HEK293 (cell line): Measurements from ENCODE around the gene REEP2.

ENCODE experiments used
- BCL11A ChIP-seq: fragments of 450-650 bp; formaldehyde crosslinking; IDR thresholded peaks from 2 replicates; pipeline ENCODE4 v1.5.1; 2016; ENCODE audit warnings: low read depth, missing biosample characterization, missing genetic modification characterization
- FEZF1 ChIP-seq: fragments of 450-650 bp; formaldehyde crosslinking; IDR thresholded peaks from 2 replicates; pipeline ENCODE4 v1.5.1; 2016; ENCODE audit warnings: missing biosample characterization, missing genetic modification characterization
- PRDM1 ChIP-seq: fragments of 450-650 bp; formaldehyde crosslinking; IDR thresholded peaks from 2 replicates; pipeline ENCODE4; 2016; ENCODE audit warnings: missing biosample characterization, missing genetic modification characterization
- PRDM6 ChIP-seq: fragments of 450-650 bp; formaldehyde crosslinking; IDR thresholded peaks from 2 replicates; pipeline ENCODE4 v1.5.1; 2017; ENCODE audit warnings: missing biosample characterization, missing genetic modification characterization
- SCRT1 ChIP-seq: fragments of 450-650 bp; formaldehyde crosslinking; IDR thresholded peaks from 2 replicates; pipeline ENCODE4 v1.5.1; 2016; ENCODE audit warnings: missing biosample characterization, missing genetic modification characterization, borderline replicate concordance
- SP3 ChIP-seq: fragments of 450-650 bp; formaldehyde crosslinking; IDR thresholded peaks from 2 replicates; pipeline ENCODE4 v1.5.1; 2016; ENCODE audit warnings: missing biosample characterization, missing genetic modification characterization
- ZBTB20 ChIP-seq: fragments of 450-650 bp; formaldehyde crosslinking; IDR thresholded peaks from 2 replicates; pipeline ENCODE4 v1.5.1; 2016; ENCODE audit warnings: missing biosample characterization, missing genetic modification characterization
- ZBTB26 ChIP-seq: fragments of 450-650 bp; formaldehyde crosslinking; optimal IDR thresholded peaks from 2 replicates; pipeline ENCODE3; 2016; ENCODE audit warnings: missing biosample characterization, mild to moderate bottlenecking, missing genetic modification characterization
- ZBTB44 ChIP-seq: fragments of 450-650 bp; IDR thresholded peaks from 2 replicates; pipeline ENCODE4 v1.5.1; 2018; ENCODE audit warnings: missing biosample characterization, mild to moderate bottlenecking, missing genetic modification characterization
- ZEB2 ChIP-seq: fragments of 450-650 bp; formaldehyde crosslinking; IDR thresholded peaks from 2 replicates; pipeline ENCODE4 v1.5.1; 2016; ENCODE audit warnings: missing biosample characterization, missing genetic modification characterization
- ZFP3 ChIP-seq: fragments of 450-650 bp; formaldehyde crosslinking; IDR thresholded peaks from 2 replicates; pipeline ENCODE4 v1.5.1; 2016; ENCODE audit warnings: low read depth, missing biosample characterization, missing genetic modification characterization
- ZNF114 ChIP-seq: fragments of 450-650 bp; formaldehyde crosslinking; IDR thresholded peaks from 2 replicates; pipeline ENCODE4 v1.5.0; 2017; ENCODE audit warnings: missing biosample characterization, missing genetic modification characterization
- ZNF157 ChIP-seq: fragments of 450-650 bp; formaldehyde crosslinking; IDR thresholded peaks from 2 replicates; pipeline ENCODE4 v1.5.1; 2016; ENCODE audit warnings: missing biosample characterization, missing genetic modification characterization
- ZNF175 ChIP-seq: fragments of 450-650 bp; formaldehyde crosslinking; IDR thresholded peaks from 2 replicates; pipeline ENCODE4 v1.5.1; 2016; ENCODE audit warnings: missing biosample characterization, missing genetic modification characterization
- ZNF23 ChIP-seq: fragments of 450-650 bp; formaldehyde crosslinking; IDR thresholded peaks from 2 replicates; pipeline ENCODE4 v1.5.1; 2016; ENCODE audit warnings: missing biosample characterization, missing genetic modification characterization, borderline replicate concordance
- ZNF280D ChIP-seq: fragments of 450-650 bp; formaldehyde crosslinking; IDR thresholded peaks from 2 replicates; pipeline ENCODE4 v1.5.1; 2016; ENCODE audit warnings: missing biosample characterization, missing genetic modification characterization
- ZNF362 ChIP-seq: fragments of 450-650 bp; formaldehyde crosslinking; IDR thresholded peaks from 2 replicates; pipeline ENCODE4 v1.5.1; 2016; ENCODE audit warnings: missing biosample characterization, missing genetic modification characterization
- ZNF394 ChIP-seq: fragments of 450-650 bp; formaldehyde crosslinking; IDR thresholded peaks from 2 replicates; pipeline ENCODE4 v1.5.1; 2016; ENCODE audit warnings: missing biosample characterization, missing genetic modification characterization, mild to moderate bottlenecking, moderate library complexity, borderline replicate concordance
- ZNF423 ChIP-seq: fragments of 450-650 bp; formaldehyde crosslinking; IDR thresholded peaks from 2 replicates; pipeline ENCODE4 v1.5.1; 2016; ENCODE audit warnings: missing biosample characterization, missing genetic modification characterization
- ZNF501 ChIP-seq: fragments of 450-650 bp; formaldehyde crosslinking; IDR thresholded peaks from 2 replicates; pipeline ENCODE4 v1.5.1; 2016; ENCODE audit warnings: missing biosample characterization, missing genetic modification characterization
- ZNF548 ChIP-seq: fragments of 450-650 bp; formaldehyde crosslinking; IDR thresholded peaks from 2 replicates; pipeline ENCODE4 v1.5.1; 2016; ENCODE audit warnings: missing biosample characterization, missing genetic modification characterization
- ZNF629 ChIP-seq: fragments of 450-650 bp; formaldehyde crosslinking; IDR thresholded peaks from 2 replicates; pipeline ENCODE4 v1.5.1; 2017; ENCODE audit warnings: missing biosample characterization, missing genetic modification characterization
- ZNF658 ChIP-seq: fragments of 450-650 bp; formaldehyde crosslinking; IDR thresholded peaks from 2 replicates; pipeline ENCODE4; 2016; ENCODE audit warnings: missing biosample characterization, missing genetic modification characterization
- ZNF677 ChIP-seq: fragments of 450-650 bp; IDR thresholded peaks from 2 replicates; pipeline ENCODE4 v1.5.0; 2018; ENCODE audit warnings: missing biosample characterization, mild to moderate bottlenecking, missing genetic modification characterization, moderate library complexity
- ZNF830 ChIP-seq: fragments of 450-650 bp; IDR thresholded peaks from 2 replicates; pipeline ENCODE4 v1.5.0; 2018; ENCODE audit warnings: missing biosample characterization, missing genetic modification characterization, low read depth, mild to moderate bottlenecking, moderate library complexity
- TF ChIP-seq, protein P1 (sequence below): fragments of 450-650 bp; formaldehyde crosslinking; IDR thresholded peaks from 2 replicates; pipeline ENCODE4 v1.5.1; 2016; ENCODE audit warnings: missing biosample characterization, missing genetic modification characterization
- TF ChIP-seq, protein P2 (sequence below): fragments of 450-650 bp; formaldehyde crosslinking; IDR thresholded peaks from 2 replicates; pipeline ENCODE4 v1.5.1; 2016; ENCODE audit warnings: missing biosample characterization, missing genetic modification characterization, low read depth

Gene REEP2

DNA sequence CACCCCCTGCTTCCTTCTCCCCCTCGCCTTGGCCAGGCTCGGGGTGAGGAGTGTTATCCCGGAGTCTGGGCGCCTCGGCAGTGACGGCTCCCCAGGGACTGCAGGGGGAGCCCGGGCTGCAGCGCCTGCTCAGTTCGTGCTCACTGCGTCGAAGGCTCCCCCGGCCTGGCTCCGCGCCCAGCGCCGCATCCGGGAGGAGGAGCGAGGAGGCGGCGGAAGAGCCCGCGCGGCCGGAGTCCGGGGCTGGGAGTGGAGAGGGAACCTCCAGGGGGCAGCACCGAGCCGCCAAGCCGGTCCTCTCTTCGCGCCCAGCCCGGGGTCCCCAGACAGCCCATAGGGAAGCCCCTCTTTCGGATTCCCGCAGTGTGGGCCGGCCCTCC is 25.1 kb downstream of the REEP2 start (continued):
- TF ChIP-seq ZNF23 (tag by site-specific recombination), result no peak
- no peak for TF ChIP-seq ZNF114 (tag by site-specific recombination)
- TF ChIP-seq ZNF548 (tag by site-specific recombination), result no peak
- TF ChIP-seq ZNF629 (tag by site-specific recombination), result peak; percentile 58
- TF ChIP-seq ZNF830 (tag by site-specific recombination), result no peak
- no peak for TF ChIP-seq PRDM1 (tag by site-specific recombination)
- TF ChIP-seq ZNF394 (tag by site-specific recombination), result peak; percentile 48
- no peak for TF ChIP-seq ZNF677
- no peak for TF ChIP-seq ZBTB26 (tag by site-specific recombination)
- peak; percentile 83 for TF ChIP-seq ZBTB44 (tag by site-specific recombination)
- TF ChIP-seq ZNF157, result no peak
- TF ChIP-seq ZNF280D (tag by site-specific recombination), result no peak
- TF ChIP-seq ZBTB20, result peak; percentile 96
- TF ChIP-seq, protein P1, sequence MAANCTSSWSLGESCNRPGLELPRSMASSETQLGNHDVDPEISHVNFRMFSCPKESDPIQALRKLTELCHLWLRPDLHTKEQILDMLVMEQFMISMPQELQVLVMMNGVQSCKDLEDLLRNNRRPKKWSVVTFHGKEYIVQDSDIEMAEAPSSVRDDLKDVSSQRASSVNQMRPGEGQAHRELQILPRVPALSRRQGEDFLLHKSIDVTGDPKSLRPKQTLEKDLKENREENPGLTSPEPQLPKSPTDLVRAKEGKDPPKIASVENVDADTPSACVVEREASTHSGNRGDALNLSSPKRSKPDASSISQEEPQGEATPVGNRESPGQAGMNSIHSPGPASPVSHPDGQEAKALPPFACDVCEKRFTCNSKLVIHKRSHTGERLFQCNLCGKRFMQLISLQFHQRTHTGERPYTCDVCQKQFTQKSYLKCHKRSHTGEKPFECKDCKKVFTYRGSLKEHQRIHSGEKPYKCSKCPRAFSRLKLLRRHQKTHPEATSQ (tag by site-specific recombination), result no peak; the same call in 1 of the 2 replicates
- peak; percentile 94 for TF ChIP-seq ZEB2 (tag by site-specific recombination)
- TF ChIP-seq ZNF362 (tag by site-specific recombination), result no peak
- TF ChIP-seq ZNF423 (tag by site-specific recombination), result peak; percentile 100
- no peak for TF ChIP-seq PRDM6 (tag by site-specific recombination)
- TF ChIP-seq SP3 (tag by site-specific recombination), result peak; percentile 20; the same call in 1 of the 2 replicates
- no peak for TF ChIP-seq ZFP3 (tag by site-specific recombination)
- TF ChIP-seq ZNF658 (tag by site-specific recombination), result no peak
- TF ChIP-seq ZNF175 (tag by site-specific recombination), result no peak
- TF ChIP-seq FEZF1, result no peak
- TF ChIP-seq SCRT1, result no peak
- TF ChIP-seq BCL11A (tag by site-specific recombination), result peak; percentile 43; the same call in 1 of the 2 replicates
- TF ChIP-seq, protein P2, sequence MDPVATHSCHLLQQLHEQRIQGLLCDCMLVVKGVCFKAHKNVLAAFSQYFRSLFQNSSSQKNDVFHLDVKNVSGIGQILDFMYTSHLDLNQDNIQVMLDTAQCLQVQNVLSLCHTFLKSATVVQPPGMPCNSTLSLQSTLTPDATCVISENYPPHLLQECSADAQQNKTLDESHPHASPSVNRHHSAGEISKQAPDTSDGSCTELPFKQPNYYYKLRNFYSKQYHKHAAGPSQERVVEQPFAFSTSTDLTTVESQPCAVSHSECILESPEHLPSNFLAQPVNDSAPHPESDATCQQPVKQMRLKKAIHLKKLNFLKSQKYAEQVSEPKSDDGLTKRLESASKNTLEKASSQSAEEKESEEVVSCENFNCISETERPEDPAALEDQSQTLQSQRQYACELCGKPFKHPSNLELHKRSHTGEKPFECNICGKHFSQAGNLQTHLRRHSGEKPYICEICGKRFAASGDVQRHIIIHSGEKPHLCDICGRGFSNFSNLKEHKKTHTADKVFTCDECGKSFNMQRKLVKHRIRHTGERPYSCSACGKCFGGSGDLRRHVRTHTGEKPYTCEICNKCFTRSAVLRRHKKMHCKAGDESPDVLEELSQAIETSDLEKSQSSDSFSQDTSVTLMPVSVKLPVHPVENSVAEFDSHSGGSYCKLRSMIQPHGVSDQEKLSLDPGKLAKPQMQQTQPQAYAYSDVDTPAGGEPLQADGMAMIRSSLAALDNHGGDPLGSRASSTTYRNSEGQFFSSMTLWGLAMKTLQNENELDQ (tag by site-specific recombination), result no peak
- peak; percentile 73 for TF ChIP-seq ZNF501 (tag by site-specific recombination)
